ENCODE measurements around the gene SELENOV.

The SELENOV gene

DNA sequence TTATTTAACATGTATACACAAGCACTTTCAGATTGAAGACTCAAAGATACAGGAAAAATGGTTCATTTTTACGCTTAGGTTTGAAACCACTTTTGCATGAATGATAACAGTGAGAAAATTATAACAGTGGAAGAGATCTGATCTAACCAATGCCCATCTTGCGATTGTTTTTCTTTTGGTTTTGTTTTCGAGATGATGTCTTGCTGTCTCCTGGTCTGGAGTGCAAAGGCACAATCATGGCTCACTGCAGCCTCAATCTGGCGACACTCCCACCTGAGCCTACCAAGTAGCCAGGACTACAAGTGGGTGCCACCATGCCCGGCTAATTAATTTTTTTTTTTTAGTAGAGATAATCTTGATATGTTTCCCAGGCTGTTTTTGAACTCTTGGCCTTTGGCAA, 35.3 kb downstream of the SELENOV start:
- in situ Hi-C loops (cut with MboI; ENCODE audit: low pct_unique_long_range_greater_than_20kb, low sequenced_read_pairs, unreplicated experiment): no loop called here
- TF ChIP-seq, protein P1, sequence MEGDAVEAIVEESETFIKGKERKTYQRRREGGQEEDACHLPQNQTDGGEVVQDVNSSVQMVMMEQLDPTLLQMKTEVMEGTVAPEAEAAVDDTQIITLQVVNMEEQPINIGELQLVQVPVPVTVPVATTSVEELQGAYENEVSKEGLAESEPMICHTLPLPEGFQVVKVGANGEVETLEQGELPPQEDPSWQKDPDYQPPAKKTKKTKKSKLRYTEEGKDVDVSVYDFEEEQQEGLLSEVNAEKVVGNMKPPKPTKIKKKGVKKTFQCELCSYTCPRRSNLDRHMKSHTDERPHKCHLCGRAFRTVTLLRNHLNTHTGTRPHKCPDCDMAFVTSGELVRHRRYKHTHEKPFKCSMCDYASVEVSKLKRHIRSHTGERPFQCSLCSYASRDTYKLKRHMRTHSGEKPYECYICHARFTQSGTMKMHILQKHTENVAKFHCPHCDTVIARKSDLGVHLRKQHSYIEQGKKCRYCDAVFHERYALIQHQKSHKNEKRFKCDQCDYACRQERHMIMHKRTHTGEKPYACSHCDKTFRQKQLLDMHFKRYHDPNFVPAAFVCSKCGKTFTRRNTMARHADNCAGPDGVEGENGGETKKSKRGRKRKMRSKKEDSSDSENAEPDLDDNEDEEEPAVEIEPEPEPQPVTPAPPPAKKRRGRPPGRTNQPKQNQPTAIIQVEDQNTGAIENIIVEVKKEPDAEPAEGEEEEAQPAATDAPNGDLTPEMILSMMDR (IDR thresholded peaks at IDR 0.05; ENCODE audit: extremely low read depth, insufficient read depth, missing control alignments): no peak

DNA sequence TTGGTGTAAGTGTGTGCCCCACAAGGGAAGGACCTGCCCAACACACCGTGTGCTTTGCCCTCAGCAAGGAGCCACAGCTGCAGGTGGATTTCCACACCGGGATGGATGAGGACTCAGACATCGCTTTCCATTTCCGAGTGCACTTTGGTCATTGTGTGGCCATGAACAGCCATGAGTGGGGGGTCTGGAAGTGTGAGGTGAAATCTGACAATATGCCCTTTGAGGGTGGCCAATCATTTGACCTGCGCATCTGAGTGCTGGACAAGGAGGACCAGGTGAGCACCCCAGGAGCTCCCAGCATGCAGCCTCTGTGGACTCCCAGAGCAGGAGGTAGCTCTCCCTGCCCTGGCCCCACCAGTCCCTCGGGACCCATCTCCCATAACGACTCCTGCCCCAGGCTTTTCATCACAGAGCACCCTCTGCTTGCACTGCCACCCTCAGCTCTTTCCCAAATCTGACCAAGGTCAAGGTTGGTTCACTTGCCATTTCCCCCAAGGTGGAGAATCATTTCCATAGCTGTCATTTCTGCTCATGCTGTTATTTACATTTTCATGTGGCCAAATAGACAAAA, 38.2 kb downstream of the SELENOV start:
- in situ Hi-C loops (cut with MboI; ENCODE audit: low pct_unique_long_range_greater_than_20kb, low sequenced_read_pairs, unreplicated experiment): no loop called here

More for the DNA sequence above, 35.3 kb downstream of the SELENOV start:
- no peak for DNase-seq (ENCODE audit: low spot score)

DNA sequence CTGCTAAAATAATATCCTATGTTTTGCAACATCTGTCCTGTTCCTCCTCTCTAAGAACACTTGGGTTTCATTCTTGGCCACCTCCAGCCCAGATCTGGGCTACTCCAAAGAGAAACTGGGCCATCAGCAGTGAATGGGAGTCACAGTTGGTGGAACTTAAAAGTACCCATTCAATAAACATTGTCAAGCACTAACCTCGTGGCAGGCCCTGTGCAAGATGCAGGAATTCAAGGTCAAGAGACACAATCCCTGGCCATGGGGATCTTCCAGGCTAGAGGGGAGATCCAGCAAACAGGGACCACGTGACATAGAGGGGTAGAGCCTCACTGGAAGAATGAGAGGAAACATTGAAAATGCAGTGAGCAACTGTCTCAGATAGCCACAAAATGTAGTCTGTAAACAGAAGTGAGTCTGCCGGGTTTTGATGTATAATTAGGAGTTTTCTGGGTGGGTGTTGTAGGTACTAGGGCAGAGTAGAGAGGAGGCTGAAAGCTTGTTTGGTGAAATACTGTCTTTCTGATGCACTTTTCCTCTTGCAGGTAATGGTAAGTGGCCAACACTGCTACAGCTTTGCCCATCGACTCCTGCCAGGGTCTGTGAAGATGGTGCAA, 39.9 kb downstream of the SELENOV start:
- in situ Hi-C loops (cut with MboI; ENCODE audit: low pct_unique_long_range_greater_than_20kb, low sequenced_read_pairs, unreplicated experiment): no loop called here
- no peak for DNase-seq (ENCODE audit: low spot score)
- TF ChIP-seq, protein P1 (IDR thresholded peaks at IDR 0.05; ENCODE audit: extremely low read depth, insufficient read depth, missing control alignments): no peak

More for the DNA sequence above, 38.2 kb downstream of the SELENOV start:
- TF ChIP-seq, protein P1 (IDR thresholded peaks at IDR 0.05; ENCODE audit: extremely low read depth, insufficient read depth, missing control alignments): no peak
- no peak for DNase-seq (ENCODE audit: low spot score)

DNA sequence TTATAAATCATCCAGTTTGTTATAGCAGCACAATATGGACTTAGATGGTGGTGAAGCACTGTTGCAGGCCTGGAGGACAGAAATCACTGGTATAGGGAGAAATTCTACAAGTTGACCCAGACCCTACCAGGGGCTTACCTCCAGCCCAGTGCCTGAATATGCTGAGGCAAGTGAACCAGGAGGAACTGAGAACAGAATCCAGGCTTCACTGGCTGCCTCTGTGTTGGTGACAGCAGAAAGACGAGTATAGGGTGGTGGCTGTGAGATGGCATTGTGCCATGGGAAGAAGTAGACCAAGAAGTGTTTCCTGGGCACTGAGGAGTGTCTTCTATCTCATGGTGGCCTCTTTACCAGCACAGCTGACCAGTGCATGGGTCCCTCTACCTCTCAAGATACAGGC, 40.9 kb downstream of the SELENOV start:
- DNase-seq (ENCODE audit: low spot score): no peak
- TF ChIP-seq, protein P1 (IDR thresholded peaks at IDR 0.05; ENCODE audit: extremely low read depth, insufficient read depth, missing control alignments): no peak
- in situ Hi-C loops (cut with MboI; ENCODE audit: low pct_unique_long_range_greater_than_20kb, low sequenced_read_pairs, unreplicated experiment): no loop called here

DNA sequence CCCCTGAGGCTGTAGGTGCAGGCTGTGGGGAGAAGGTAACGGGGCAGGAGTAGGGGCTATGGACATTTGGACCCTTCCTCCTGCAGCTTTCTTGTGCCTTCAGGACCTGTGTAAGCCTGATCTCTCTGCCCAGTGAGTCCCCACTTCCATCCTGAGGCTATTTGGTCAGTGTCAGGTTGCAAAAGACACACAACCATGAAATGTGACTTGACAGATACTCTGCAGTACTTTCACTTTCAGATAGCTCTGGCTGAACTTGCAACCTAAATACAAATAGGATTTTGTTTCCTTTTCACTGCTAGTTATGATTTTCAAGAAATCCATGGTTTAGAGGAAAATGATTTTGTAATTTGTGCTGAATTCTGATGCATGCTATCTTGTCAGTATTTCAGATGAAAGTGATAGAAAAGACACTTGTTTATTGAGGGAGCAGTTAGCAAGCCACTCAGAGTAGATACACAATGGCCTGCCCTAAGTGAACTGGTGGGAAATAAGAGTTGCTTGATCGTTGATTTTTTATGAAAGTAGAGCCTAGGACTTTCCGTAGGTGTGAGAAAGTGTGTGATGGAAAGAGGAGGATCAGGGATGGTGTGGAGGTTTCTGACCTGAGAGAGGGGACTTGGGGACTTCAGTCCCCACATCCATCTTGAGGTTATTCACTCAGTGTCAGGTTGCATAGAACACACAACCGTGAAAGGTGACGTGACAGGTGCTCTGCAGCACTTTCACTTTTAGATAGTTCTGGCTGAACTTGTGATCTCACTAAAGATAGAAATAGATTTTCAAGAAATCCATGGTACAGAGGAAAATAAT, 43.1 kb downstream of the SELENOV start:
- DNase-seq (ENCODE audit: low spot score): no peak
- in situ Hi-C loops (cut with MboI; ENCODE audit: low pct_unique_long_range_greater_than_20kb, low sequenced_read_pairs, unreplicated experiment): no loop called here
- TF ChIP-seq, protein P1 (IDR thresholded peaks at IDR 0.05; ENCODE audit: extremely low read depth, insufficient read depth, missing control alignments): no peak

DNA sequence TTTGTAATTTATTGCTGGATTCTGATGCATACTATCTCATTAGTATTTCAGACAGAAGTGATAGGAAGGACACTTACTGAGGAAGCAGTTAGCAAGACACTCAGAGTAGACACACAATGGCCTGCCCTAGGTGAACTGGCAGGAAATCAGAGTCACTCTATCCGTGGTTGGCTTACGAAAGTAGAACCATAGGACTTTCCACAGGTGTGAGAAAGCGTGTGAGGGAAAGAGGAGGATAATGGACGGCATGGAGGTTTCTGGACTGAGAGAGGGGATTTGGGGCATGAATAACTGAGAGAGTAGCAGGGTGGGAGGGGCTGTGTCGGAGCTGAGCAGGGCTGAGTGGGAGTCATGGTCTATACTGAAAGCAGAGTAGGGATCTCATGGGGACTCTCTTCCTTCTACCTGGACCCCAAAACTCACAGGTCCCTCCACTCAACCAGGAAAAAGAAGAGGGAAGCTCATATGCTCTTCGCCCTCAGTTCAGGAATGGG, 43.7 kb downstream of the SELENOV start:
- in situ Hi-C loops (cut with MboI; ENCODE audit: low pct_unique_long_range_greater_than_20kb, low sequenced_read_pairs, unreplicated experiment): no loop called here
- TF ChIP-seq, protein P1 (IDR thresholded peaks at IDR 0.05; ENCODE audit: extremely low read depth, insufficient read depth, missing control alignments): no peak
- no peak for DNase-seq (ENCODE audit: low spot score)
